Ishikawa (cell line): ENCODE data around the gene SLC35G3.
"Not testable (repeated sequence)": the region's sequence is repeated elsewhere in the genome, so short reads cannot be mapped to it uniquely, and the experiment has no call there.

ENCODE experiments used
- CEBPB ChIP-seq: IDR thresholded peaks from 2 replicates; pipeline ENCODE4 v1.6.1; 2012
- CREB1 ChIP-seq: IDR thresholded peaks from 2 replicates; pipeline ENCODE4 v1.6.1; 2012; ENCODE audit warnings: low read depth
- EGR1 ChIP-seq: IDR thresholded peaks from 2 replicates; pipeline ENCODE4 v1.6.1; 2012
- EP300 ChIP-seq: IDR thresholded peaks from 2 replicates; pipeline ENCODE4 v1.6.1; 2012; ENCODE audit warnings: borderline replicate concordance
- FOXM1 ChIP-seq: IDR thresholded peaks from 2 replicates; pipeline ENCODE4 v1.6.1; 2012; ENCODE audit warnings: low read depth, borderline replicate concordance
- MAX ChIP-seq: IDR thresholded peaks from 2 replicates; pipeline ENCODE4 v1.6.1; 2012
- NFIC ChIP-seq: IDR thresholded peaks from 2 replicates; pipeline ENCODE4 v1.6.1; 2012
- RAD21 ChIP-seq: IDR thresholded peaks from 2 replicates; pipeline ENCODE4 v1.6.1; 2012; ENCODE audit warnings: low read depth
- REST ChIP-seq: IDR thresholded peaks from 2 replicates; pipeline ENCODE4 v1.6.1; 2012; ENCODE audit warnings: low read depth, mild to moderate bottlenecking
- TAF1 ChIP-seq: IDR thresholded peaks from 2 replicates; pipeline ENCODE4 v1.6.1; 2012; ENCODE audit warnings: low read depth, mild to moderate bottlenecking
- TCF12 ChIP-seq: IDR thresholded peaks from 2 replicates; pipeline ENCODE4 v1.6.1; 2012; ENCODE audit warnings: low read depth
- TEAD4 ChIP-seq: IDR thresholded peaks from 2 replicates; pipeline ENCODE4 v1.6.1; 2012
- USF1 ChIP-seq: IDR thresholded peaks from 2 replicates; pipeline ENCODE4 v1.6.1; 2012
- YY1 ChIP-seq: IDR thresholded peaks from 2 replicates; pipeline ENCODE4 v1.6.1; 2012; ENCODE audit warnings: low read depth
- ZBTB7A ChIP-seq: IDR thresholded peaks from 2 replicates; pipeline ENCODE4 v1.6.1; 2012; ENCODE audit warnings: low read depth

Gene SLC35G3

GRCh38 chr17:35194001-35194400 lies at the start of gene SLC35G3:
Gene SLC35G3, minus strand, starts transcription at chr17:35194393. Its CDS starts 86 bp downstream, at chr17:35194307.
- TF ChIP-seq EGR1, CEBPB, EP300: not testable (repeated sequence)

GRCh38 chr17:35243561-35244340 lies 49.6 kb upstream of the SLC35G3 start:
- TF ChIP-seq EP300: no peak
- TF ChIP-seq NFIC: no peak
- no peak for TF ChIP-seq REST
- TF ChIP-seq FOXM1: no peak
- no peak for TF ChIP-seq TAF1
- no peak for TF ChIP-seq EGR1
- no peak for TF ChIP-seq USF1
- no peak for TF ChIP-seq ZBTB7A
- no peak for TF ChIP-seq TCF12
- no peak for TF ChIP-seq MAX
- no peak for TF ChIP-seq YY1
- TF ChIP-seq RAD21: no peak
- TF ChIP-seq CREB1: no peak

GRCh38 chr17:35242805-35243560 lies 48.8 kb upstream of the SLC35G3 start, which contains the start of gene SLFN5:
Gene SLFN5, plus strand, starts transcription at chr17:35243072. Its CDS starts 15,619 bp downstream, at chr17:35258691.
- no peak for TF ChIP-seq MAX
- TF ChIP-seq TCF12: 0 out of 2 replicates have a peak, but pooled peaks have one; percentile 5

- 0 out of 2 replicates have a peak, but pooled peaks have one; percentile 16 for TF ChIP-seq MAX
- TF ChIP-seq TCF12: no peak
Observed at GRCh38 chr17:35242158-35242804, 48.1 kb upstream of the SLC35G3 start.

- no peak for TF ChIP-seq YY1
- TF ChIP-seq FOXM1: no peak
- no peak for TF ChIP-seq USF1
- TF ChIP-seq CREB1: no peak
- TF ChIP-seq CEBPB: no peak
Observed at GRCh38 chr17:35241520-35241919, 47.3 kb upstream of the SLC35G3 start.

- no peak for TF ChIP-seq EGR1
- TF ChIP-seq TAF1: no peak
- no peak for TF ChIP-seq NFIC
- TF ChIP-seq CEBPB: no peak
- no peak for TF ChIP-seq TCF12
- no peak for TF ChIP-seq FOXM1
- TF ChIP-seq EP300: no peak
- TF ChIP-seq TEAD4: no peak
- TF ChIP-seq MAX: no peak
- no peak for TF ChIP-seq USF1
Observed at GRCh38 chr17:35240861-35241260, 46.7 kb upstream of the SLC35G3 start.

GRCh38 chr17:35239823-35240222 lies 45.6 kb upstream of the SLC35G3 start:
- no peak for TF ChIP-seq CEBPB
- no peak for TF ChIP-seq TAF1
- TF ChIP-seq EGR1: no peak
- no peak for TF ChIP-seq FOXM1
- TF ChIP-seq YY1: no peak
- no peak for TF ChIP-seq REST
